Measurements from ENCODE around the gene TRIM17. TPM values are rescaled to one million over a fixed set of nuclear protein-coding genes. Genes with fewer than 3 reads are reported as not detected.

Gene TRIM17
- total and polyA plus RNA-seq, 2 of the 8 experiments (the other 6 are each of a cell fraction or from before 2014, with no cell fraction given): 1.1 to 2.2 TPM

DNA sequence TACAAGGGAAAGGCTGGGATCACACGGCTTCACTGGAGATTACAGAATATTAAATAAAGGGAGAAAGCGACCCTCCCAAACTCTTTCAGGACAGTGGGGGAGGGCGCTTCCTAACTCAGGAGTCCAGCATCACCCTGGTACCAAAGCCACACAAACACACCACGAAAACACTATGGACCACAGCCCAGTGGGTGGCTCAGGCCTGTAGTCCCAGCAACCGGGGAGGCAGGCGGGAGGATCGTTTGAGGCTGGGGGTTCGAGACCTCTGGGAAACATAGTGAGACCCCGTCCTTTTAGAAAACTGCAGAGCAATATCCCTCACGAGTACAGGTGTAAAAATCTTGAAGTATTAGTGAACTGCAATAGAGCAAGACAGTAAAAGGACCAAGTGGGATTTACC, 26.0 kb downstream of the TRIM17 start:
- Histone ChIP-seq H4K20me1 (replicated peaks in 1 of 2; ENCODE audit: control insufficient read depth in 1 of 2, insufficient read depth in 2 of 2, low read length in 2 of 2) (peaks cover 9 to 18% of the 10 kb centered on the region in 2 experiments), H2AK5ac (ENCODE audit: low read depth, low read length) (no peak overlapping the region), H3K14ac (ENCODE audit: insufficient read length) (no peak overlapping the region), H3K4me2 (ENCODE audit: insufficient read depth in 1 of 2, low read depth in 2 of 2, low read length in 2 of 2) (no peak overlapping the region), H2BK5ac (ENCODE audit: low read depth, low read length) (no peak overlapping the region), H4K91ac (replicated peaks; ENCODE audit: insufficient read length, low read length) (no peak overlapping the region), H2BK15ac (ENCODE audit: low read length) (no peak overlapping the region), H4K8ac (ENCODE audit: extremely low read depth, insufficient read depth, low read length) (no peak overlapping the region), H3K36me3 (ENCODE audit: control insufficient read depth in 2 of 4, insufficient read depth in 4 of 4, low read length in 3 of 4) (peaks cover 0 to 19% (median 5%) of the 10 kb centered on the region in 4 experiments; a peak in 5 of 8 replicates), H3K4ac (replicated peaks; ENCODE audit: insufficient read length, low read depth, low read length) (no peak overlapping the region), H3K4me3 (ENCODE audit: extremely low read depth in 1 of 4, insufficient read depth in 2 of 4, low read depth in 3 of 4, low read length in 4 of 4) (no peak overlapping the region), H2BK120ac (replicated peaks; ENCODE audit: low read depth, low read length) (no peak overlapping the region), H3K4me1 (replicated peaks in 1 of 4; ENCODE audit: control insufficient read depth in 3 of 4, insufficient read depth in 4 of 4, low read length in 3 of 4) (no peaks in the 10 kb centered on the region), H3K27me3 (replicated peaks in 1 of 4; ENCODE audit: control insufficient read depth in 3 of 4, extremely low read depth in 1 of 4, insufficient read depth in 3 of 4, low read length in 3 of 4) (no peaks in the 10 kb centered on the region), H3K79me1 (ENCODE audit: low read depth, low read length) (peaks cover 2% of the 10 kb centered on the region; the same call in 1 of the 2 replicates), H3K18ac (ENCODE audit: extremely low read depth, low read length) (no peak overlapping the region), H2BK20ac (ENCODE audit: low read length) (no peak overlapping the region), H2BK12ac (ENCODE audit: low read depth, low read length) (no peak overlapping the region), H3K79me2 (ENCODE audit: control insufficient read depth in 1 of 2, insufficient read depth in 2 of 2, low read length in 2 of 2) (no peaks in the 10 kb centered on the region), H3K9ac (replicated peaks in 1 of 4; ENCODE audit: extremely low read depth in 1 of 4, low read depth in 3 of 4, low read length in 3 of 4) (no peak overlapping the region), H3K56ac (replicated peaks; ENCODE audit: insufficient read length, low read depth, low read length) (no peak overlapping the region), H4K5ac (ENCODE audit: insufficient read length, low read depth, low read length) (no peak overlapping the region), H2AFZ (ENCODE audit: low read length) (no peak overlapping the region), H3K9me3 (ENCODE audit: insufficient read depth in 2 of 2, low read depth in 1 of 2, low read length in 1 of 2) (no peaks in the 10 kb centered on the region), H3K23me2 (ENCODE audit: low read depth, low read length) (no peaks in the 10 kb centered on the region), H3K23ac (ENCODE audit: insufficient read length) (no peak overlapping the region), H3K27ac (ENCODE audit: low read depth, low read length) (no peak overlapping the region)
- WGBS, 2 experiments (ENCODE audit: extremely low coverage in 1 of 2, insufficient coverage in 1 of 2, insufficient read length in 1 of 2, insufficient replicate concordance in 2 of 2, low coverage in 1 of 2, low lambda C conversion rate in 2 of 2, missing lambda C conversion rate in 1 of 2): 85% methylated on average over 8 of the region's 10 CpGs; no CpG with 5 or more reads in 1 of the 2 experiments
- TF ChIP-seq CBX8 (IDR thresholded peaks at IDR 0.05; ENCODE audit: borderline replicate concordance, low read depth, low read length) (no peak), GABPA (IDR thresholded peaks at IDR 0.05; ENCODE audit: borderline replicate concordance, insufficient read depth, low read length) (no peak), MAFK (IDR thresholded peaks at IDR 0.05; ENCODE audit: low read depth, low read length) (no peak), POU5F1 (IDR thresholded peaks at IDR 0.05; ENCODE audit: low read depth, low read length) (no peak), SP4 (IDR thresholded peaks at IDR 0.05; ENCODE audit: low read length) (no peak), FOSL1 (IDR thresholded peaks at IDR 0.05; ENCODE audit: insufficient read depth, low read depth, low read length) (no peak), JUN (IDR thresholded peaks at IDR 0.05; ENCODE audit: low read depth, low read length) (no peak), RBBP5 (IDR thresholded peaks at IDR 0.05; ENCODE audit: borderline replicate concordance, low read depth, low read length) (no peak), KDM1A (IDR thresholded peaks at IDR 0.05; ENCODE audit: borderline replicate concordance, low read length) (no peak), POLR2AphosphoS5 (IDR thresholded peaks at IDR 0.05; ENCODE audit: low read depth, low read length) (no peak), CREB1 (IDR thresholded peaks at IDR 0.05) (no peak)
- TF ChIP-seq, protein P1, sequence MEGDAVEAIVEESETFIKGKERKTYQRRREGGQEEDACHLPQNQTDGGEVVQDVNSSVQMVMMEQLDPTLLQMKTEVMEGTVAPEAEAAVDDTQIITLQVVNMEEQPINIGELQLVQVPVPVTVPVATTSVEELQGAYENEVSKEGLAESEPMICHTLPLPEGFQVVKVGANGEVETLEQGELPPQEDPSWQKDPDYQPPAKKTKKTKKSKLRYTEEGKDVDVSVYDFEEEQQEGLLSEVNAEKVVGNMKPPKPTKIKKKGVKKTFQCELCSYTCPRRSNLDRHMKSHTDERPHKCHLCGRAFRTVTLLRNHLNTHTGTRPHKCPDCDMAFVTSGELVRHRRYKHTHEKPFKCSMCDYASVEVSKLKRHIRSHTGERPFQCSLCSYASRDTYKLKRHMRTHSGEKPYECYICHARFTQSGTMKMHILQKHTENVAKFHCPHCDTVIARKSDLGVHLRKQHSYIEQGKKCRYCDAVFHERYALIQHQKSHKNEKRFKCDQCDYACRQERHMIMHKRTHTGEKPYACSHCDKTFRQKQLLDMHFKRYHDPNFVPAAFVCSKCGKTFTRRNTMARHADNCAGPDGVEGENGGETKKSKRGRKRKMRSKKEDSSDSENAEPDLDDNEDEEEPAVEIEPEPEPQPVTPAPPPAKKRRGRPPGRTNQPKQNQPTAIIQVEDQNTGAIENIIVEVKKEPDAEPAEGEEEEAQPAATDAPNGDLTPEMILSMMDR (IDR thresholded peaks at IDR 0.05; ENCODE audit: control extremely low read depth in 1 of 3, insufficient read depth in 1 of 3, low read depth in 1 of 3, low read length in 3 of 3): no peak
- ChIA-PET POLR2A (ENCODE audit: partially characterized antibody) (interaction anchor here (0.9 to 1.6 kb wide), 5 partner anchors 9 to 62 kb away, joined by 3 to 7 read pairs (median 5); partner anchors contain the start of gene TRIM11), CTCF (ENCODE audit: partially characterized antibody) (interaction anchor here (1.0 to 2.0 kb wide), 3 partner anchors 11 to 391 kb away, joined by 3 to 4 read pairs (median 4); no protein-coding TSS in a partner anchor)
- FAIRE-seq: no peak
- DNase-seq (ENCODE audit: low read depth in 1 of 2, low spot score in 2 of 2): no peak
